GM13977 (cell line): ENCODE data around the gene MRPL12.
"Not testable (repeated sequence)": the region's sequence is repeated elsewhere in the genome, so short reads cannot be mapped to it uniquely, and the experiment has no call there.

Experiments
- DNase-seq: peaks from one replicate; pipeline ENCODE4 v3.0.0; 2012; ENCODE audit warnings: low spot score
- in situ Hi-C: fragments of 300-500 bp; cut with MboI; formaldehyde crosslinking; loops from one replicate; pipeline ENCODE4 v1.12.0; 2022; ENCODE audit warnings: low sequenced_read_pairs, low pct_unique_long_range_greater_than_20kb, mixed read lengths, inconsistent platforms; ENCODE audit not compliant: unreplicated experiment
- TF ChIP-seq, protein P1 (sequence below): IDR thresholded peaks from 2 replicates; pipeline ENCODE4 v1.5.1; 2012; ENCODE audit warnings: mild to moderate bottlenecking, control low read depth; ENCODE audit not compliant: insufficient read depth; ENCODE audit errors: extremely low read depth, missing control alignments

MRPL12 gene

DNA sequence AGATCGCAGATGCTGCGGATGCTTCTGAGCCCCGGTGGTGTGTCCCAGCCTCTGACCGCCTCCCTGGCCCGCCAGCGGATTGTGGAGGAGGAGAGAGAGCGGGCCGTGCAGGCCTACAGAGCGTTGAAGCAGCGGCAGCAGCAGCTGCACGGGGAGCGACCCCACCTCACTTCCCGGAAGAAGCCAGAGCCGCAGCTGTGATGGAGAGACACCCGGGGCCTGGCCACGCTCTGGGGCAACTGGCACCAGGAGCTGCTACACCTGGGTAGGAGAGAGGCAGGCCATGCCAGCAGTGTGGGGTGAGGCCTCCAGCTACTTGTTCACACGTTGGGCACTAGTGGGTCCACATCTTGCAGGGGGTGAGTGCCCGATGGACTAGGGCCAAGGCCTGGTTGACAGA is 30.7 kb upstream of the MRPL12 start:
- TF ChIP-seq, protein P1, sequence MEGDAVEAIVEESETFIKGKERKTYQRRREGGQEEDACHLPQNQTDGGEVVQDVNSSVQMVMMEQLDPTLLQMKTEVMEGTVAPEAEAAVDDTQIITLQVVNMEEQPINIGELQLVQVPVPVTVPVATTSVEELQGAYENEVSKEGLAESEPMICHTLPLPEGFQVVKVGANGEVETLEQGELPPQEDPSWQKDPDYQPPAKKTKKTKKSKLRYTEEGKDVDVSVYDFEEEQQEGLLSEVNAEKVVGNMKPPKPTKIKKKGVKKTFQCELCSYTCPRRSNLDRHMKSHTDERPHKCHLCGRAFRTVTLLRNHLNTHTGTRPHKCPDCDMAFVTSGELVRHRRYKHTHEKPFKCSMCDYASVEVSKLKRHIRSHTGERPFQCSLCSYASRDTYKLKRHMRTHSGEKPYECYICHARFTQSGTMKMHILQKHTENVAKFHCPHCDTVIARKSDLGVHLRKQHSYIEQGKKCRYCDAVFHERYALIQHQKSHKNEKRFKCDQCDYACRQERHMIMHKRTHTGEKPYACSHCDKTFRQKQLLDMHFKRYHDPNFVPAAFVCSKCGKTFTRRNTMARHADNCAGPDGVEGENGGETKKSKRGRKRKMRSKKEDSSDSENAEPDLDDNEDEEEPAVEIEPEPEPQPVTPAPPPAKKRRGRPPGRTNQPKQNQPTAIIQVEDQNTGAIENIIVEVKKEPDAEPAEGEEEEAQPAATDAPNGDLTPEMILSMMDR = no peak
- in situ Hi-C loops = no loop called here
- DNase-seq = no peak

GRCh38 chr17:81672954-81673353 is 30.2 kb upstream of the MRPL12 start:
- in situ Hi-C loops = no loop called here
- TF ChIP-seq, protein P1 = no peak
- DNase-seq = no peak

DNA sequence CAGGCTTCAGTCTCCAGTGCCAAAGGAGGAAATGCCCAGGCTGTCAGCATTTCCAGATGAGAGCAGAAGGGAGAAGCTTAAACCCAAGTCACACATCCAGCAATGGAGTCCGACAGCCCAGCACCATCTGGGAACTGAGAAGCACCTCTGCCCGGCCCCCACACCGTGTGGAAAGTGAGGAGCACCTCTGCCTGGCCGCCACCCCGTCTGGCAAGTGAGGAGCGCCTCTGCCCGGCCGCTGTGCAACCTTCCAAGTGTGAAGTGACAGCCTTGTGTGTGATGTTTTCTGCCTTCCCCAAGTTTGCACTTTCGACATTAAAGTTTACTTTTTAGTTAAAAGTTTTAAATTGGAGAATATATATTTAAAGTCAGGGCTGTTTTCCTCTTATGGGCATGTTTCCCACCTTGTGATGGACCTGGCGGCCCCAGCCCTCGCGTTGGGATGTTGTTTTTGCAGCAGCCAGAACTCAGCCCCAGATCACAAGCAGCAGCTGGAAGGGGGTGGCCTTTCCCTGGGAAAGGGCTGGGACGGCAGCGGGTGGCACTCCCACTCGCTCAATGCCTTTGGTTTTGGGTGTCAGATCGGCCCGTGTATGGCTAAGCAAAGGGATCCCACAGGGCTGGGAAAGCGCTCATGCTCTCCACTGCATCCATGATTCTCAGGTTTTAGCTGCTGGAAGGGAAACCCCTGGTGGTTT is 29.5 kb upstream of the MRPL12 start:
- TF ChIP-seq, protein P1 = no peak
- no peak for DNase-seq
- in situ Hi-C loops = no loop called here

- in situ Hi-C loops, DNase-seq: not testable (repeated sequence)
- TF ChIP-seq, protein P1 = peak; percentile 44
Observed at GRCh38 chr17:81675515-81676221, 27.5 kb upstream of the MRPL12 start.

GRCh38 chr17:81676906-81677305 is 26.3 kb upstream of the MRPL12 start:
- TF ChIP-seq, protein P1 = no peak
- no peak for DNase-seq
- in situ Hi-C loops = no loop called here

DNA sequence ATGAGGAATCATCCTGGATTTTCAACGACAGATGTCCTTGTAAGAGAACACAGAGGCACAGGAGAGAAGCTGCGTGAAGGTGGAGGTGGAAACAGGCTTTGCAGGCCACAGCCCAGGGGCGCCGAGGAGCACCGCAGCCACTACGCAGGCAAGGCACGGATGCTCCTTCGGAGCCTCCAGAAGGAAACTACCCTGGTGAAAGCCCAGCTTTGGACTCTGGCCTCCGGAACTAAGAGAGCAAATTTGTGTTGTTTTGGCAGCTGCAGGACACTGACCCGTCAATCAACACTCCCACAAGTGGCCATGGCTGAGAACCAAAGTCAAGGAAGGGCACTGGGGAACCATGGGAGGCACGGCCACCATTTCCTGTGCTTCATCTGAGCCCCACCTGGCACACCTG is 23.0 kb upstream of the MRPL12 start:
- in situ Hi-C loops = no loop called here
- TF ChIP-seq, protein P1 = no peak

More for the DNA sequence above, 23.0 kb upstream of the MRPL12 start:
- no peak for DNase-seq
